ENCODE data around the gene HLA-DOB.

The HLA-DOB gene

GRCh38 chr6:32842690-32843089 lies 25.9 kb upstream of the HLA-DOB start:
- Histone ChIP-seq H3K27ac (ENCODE audit: low read depth, low read length) (no peak overlapping the region), H3K36me3 (ENCODE audit: insufficient read depth, low read length) (peaks cover 49% of the 10 kb centered on the region), H3K9ac (ENCODE audit: low read length) (no peak overlapping the region), H3K4me1 (ENCODE audit: insufficient read depth, low read length) (peaks cover 25% of the 10 kb centered on the region), H3K27me3 (ENCODE audit: control insufficient read depth in 1 of 2, insufficient read depth in 2 of 2, low read length in 2 of 2) (no peaks in the 10 kb centered on the region), H3K9me3 (ENCODE audit: low read length) (no peaks in the 10 kb centered on the region), H3K4me3 (ENCODE audit: low read depth in 1 of 2, low read length in 2 of 2) (peak overlapping the region in 1 of 2 donors; percentile 96)

- Histone ChIP-seq H3K9me3 (ENCODE audit: low read length) (no peaks in the 10 kb centered on the region), H3K4me1 (ENCODE audit: insufficient read depth, low read length) (peaks cover 31% of the 10 kb centered on the region), H3K4me3 (ENCODE audit: low read depth in 1 of 2, low read length in 2 of 2) (no peak overlapping the region), H3K9ac (ENCODE audit: low read length) (no peak overlapping the region), H3K36me3 (ENCODE audit: insufficient read depth, low read length) (peaks cover 43% of the 10 kb centered on the region), H3K27me3 (ENCODE audit: control insufficient read depth in 1 of 2, insufficient read depth in 2 of 2, low read length in 2 of 2) (no peaks in the 10 kb centered on the region), H3K27ac (ENCODE audit: low read depth, low read length) (no peak overlapping the region)
Observed at GRCh38 chr6:32842021-32842650, 25.3 kb upstream of the HLA-DOB start.

- Histone ChIP-seq H3K27me3 (ENCODE audit: control insufficient read depth in 1 of 2, insufficient read depth in 2 of 2, low read length in 2 of 2) (no peaks in the 10 kb centered on the region), H3K9me3 (ENCODE audit: low read length) (no peaks in the 10 kb centered on the region), H3K9ac (ENCODE audit: low read length) (no peak overlapping the region), H3K27ac (ENCODE audit: low read depth, low read length) (no peak overlapping the region), H3K4me3 (ENCODE audit: low read depth in 1 of 2, low read length in 2 of 2) (no peak overlapping the region), H3K36me3 (ENCODE audit: insufficient read depth, low read length) (peaks cover 30% of the 10 kb centered on the region), H3K4me1 (ENCODE audit: insufficient read depth, low read length) (peaks cover 29% of the 10 kb centered on the region)
Observed at GRCh38 chr6:32840604-32841246, 23.9 kb upstream of the HLA-DOB start.

GRCh38 chr6:32839356-32839755 lies 22.6 kb upstream of the HLA-DOB start:
- H3K27ac ChIP-seq (ENCODE audit: low read depth, low read length) = peak overlapping the region; percentile 80
- no peaks in the 10 kb centered on the region for H3K9me3 ChIP-seq (ENCODE audit: low read length)
- peaks cover 37% of the 10 kb centered on the region for H3K36me3 ChIP-seq (ENCODE audit: insufficient read depth, low read length)
- H3K27me3 ChIP-seq (ENCODE audit: control insufficient read depth in 1 of 2, insufficient read depth in 2 of 2, low read length in 2 of 2) = no peaks in the 10 kb centered on the region
- H3K4me3 ChIP-seq (ENCODE audit: low read depth in 1 of 2, low read length in 2 of 2) = no peak overlapping the region
- no peak overlapping the region for H3K9ac ChIP-seq (ENCODE audit: low read length)
- H3K4me1 ChIP-seq (ENCODE audit: insufficient read depth, low read length) = peaks cover 20% of the 10 kb centered on the region

- H3K9me3 ChIP-seq (ENCODE audit: low read length) = no peaks in the 10 kb centered on the region
- H3K27ac ChIP-seq (ENCODE audit: low read depth, low read length) = peak within 1 kb of the TSS; percentile 80
- H3K4me3 ChIP-seq (ENCODE audit: low read depth in 1 of 2, low read length in 2 of 2) = peak within 1 kb of the TSS; percentile 43 to 80
- peaks cover 37% of the 10 kb centered on the region for H3K36me3 ChIP-seq (ENCODE audit: insufficient read depth, low read length)
- H3K4me1 ChIP-seq (ENCODE audit: insufficient read depth, low read length) = peaks cover 20% of the 10 kb centered on the region
- H3K9ac ChIP-seq (ENCODE audit: low read length) = peak within 1 kb of the TSS; percentile 75
- no peaks in the 10 kb centered on the region for H3K27me3 ChIP-seq (ENCODE audit: control insufficient read depth in 1 of 2, insufficient read depth in 2 of 2, low read length in 2 of 2)
Observed at GRCh38 chr6:32838114-32838958, 21.5 kb upstream of the HLA-DOB start, which contains the start of gene TAP2. Gene TAP2 (minus strand): TSS chr6:32838739. CDS start chr6:32838233, 506 bp downstream.

GRCh38 chr6:32837651-32838113 lies 20.9 kb upstream of the HLA-DOB start:
- Histone ChIP-seq H3K36me3 (ENCODE audit: insufficient read depth, low read length) (peaks cover 38% of the 10 kb centered on the region), H3K4me1 (ENCODE audit: insufficient read depth, low read length) (peaks cover 17% of the 10 kb centered on the region)

GRCh38 chr6:32836873-32837272 lies 20.1 kb upstream of the HLA-DOB start:
- H3K27ac ChIP-seq (ENCODE audit: low read depth, low read length) = no peak overlapping the region
- no peaks in the 10 kb centered on the region for H3K27me3 ChIP-seq (ENCODE audit: control insufficient read depth in 1 of 2, insufficient read depth in 2 of 2, low read length in 2 of 2)
- H3K4me3 ChIP-seq (ENCODE audit: low read depth in 1 of 2, low read length in 2 of 2) = no peak overlapping the region
- H3K9me3 ChIP-seq (ENCODE audit: low read length) = no peaks in the 10 kb centered on the region
- H3K9ac ChIP-seq (ENCODE audit: low read length) = no peak overlapping the region
- H3K36me3 ChIP-seq (ENCODE audit: insufficient read depth, low read length) = peaks cover 38% of the 10 kb centered on the region
- H3K4me1 ChIP-seq (ENCODE audit: insufficient read depth, low read length) = peaks cover 9% of the 10 kb centered on the region

More at GRCh38 chr6:32837651-32838113, 20.9 kb upstream of the HLA-DOB start:
- no peaks in the 10 kb centered on the region for H3K27me3 ChIP-seq (ENCODE audit: control insufficient read depth in 1 of 2, insufficient read depth in 2 of 2, low read length in 2 of 2)
- peak overlapping the region; percentile 43 to 80 for H3K4me3 ChIP-seq (ENCODE audit: low read depth in 1 of 2, low read length in 2 of 2)
- H3K27ac ChIP-seq (ENCODE audit: low read depth, low read length) = peak overlapping the region; percentile 80
- no peaks in the 10 kb centered on the region for H3K9me3 ChIP-seq (ENCODE audit: low read length)
- peak overlapping the region; percentile 75 for H3K9ac ChIP-seq (ENCODE audit: low read length)

- Histone ChIP-seq H3K9ac (ENCODE audit: low read length) (no peak overlapping the region), H3K27me3 (ENCODE audit: control insufficient read depth in 1 of 2, insufficient read depth in 2 of 2, low read length in 2 of 2) (no peaks in the 10 kb centered on the region), H3K27ac (ENCODE audit: low read depth, low read length) (no peak overlapping the region), H3K4me1 (ENCODE audit: insufficient read depth, low read length) (peaks cover 9% of the 10 kb centered on the region), H3K36me3 (ENCODE audit: insufficient read depth, low read length) (peaks cover 38% of the 10 kb centered on the region), H3K4me3 (ENCODE audit: low read depth in 1 of 2, low read length in 2 of 2) (no peak overlapping the region), H3K9me3 (ENCODE audit: low read length) (no peaks in the 10 kb centered on the region)
Observed at GRCh38 chr6:32835167-32835893, 18.5 kb upstream of the HLA-DOB start.

GRCh38 chr6:32833664-32834063 lies 16.9 kb upstream of the HLA-DOB start:
- Histone ChIP-seq H3K27ac (ENCODE audit: low read depth, low read length) (no peak overlapping the region), H3K27me3 (ENCODE audit: control insufficient read depth in 1 of 2, insufficient read depth in 2 of 2, low read length in 2 of 2) (no peaks in the 10 kb centered on the region), H3K4me1 (ENCODE audit: insufficient read depth, low read length) (peaks cover 9% of the 10 kb centered on the region), H3K9me3 (ENCODE audit: low read length) (no peaks in the 10 kb centered on the region), H3K9ac (ENCODE audit: low read length) (no peak overlapping the region), H3K4me3 (ENCODE audit: low read depth in 1 of 2, low read length in 2 of 2) (no peak overlapping the region), H3K36me3 (ENCODE audit: insufficient read depth, low read length) (peaks cover 53% of the 10 kb centered on the region)

GRCh38 chr6:32832535-32832934 lies 15.7 kb upstream of the HLA-DOB start:
- peaks cover 61% of the 10 kb centered on the region for H3K36me3 ChIP-seq (ENCODE audit: insufficient read depth, low read length)
- peaks cover 5% of the 10 kb centered on the region for H3K4me1 ChIP-seq (ENCODE audit: insufficient read depth, low read length)
- no peak overlapping the region for H3K9ac ChIP-seq (ENCODE audit: low read length)
- no peak overlapping the region for H3K27ac ChIP-seq (ENCODE audit: low read depth, low read length)
- H3K27me3 ChIP-seq (ENCODE audit: control insufficient read depth in 1 of 2, insufficient read depth in 2 of 2, low read length in 2 of 2) = no peaks in the 10 kb centered on the region
- H3K9me3 ChIP-seq (ENCODE audit: low read length) = no peaks in the 10 kb centered on the region
- no peak overlapping the region for H3K4me3 ChIP-seq (ENCODE audit: low read depth in 1 of 2, low read length in 2 of 2)

- Histone ChIP-seq H3K9ac (ENCODE audit: low read length) (no peak overlapping the region), H3K27me3 (ENCODE audit: control insufficient read depth in 1 of 2, insufficient read depth in 2 of 2, low read length in 2 of 2) (no peaks in the 10 kb centered on the region), H3K4me3 (ENCODE audit: low read depth in 1 of 2, low read length in 2 of 2) (no peak overlapping the region), H3K9me3 (ENCODE audit: low read length) (no peaks in the 10 kb centered on the region), H3K27ac (ENCODE audit: low read depth, low read length) (no peak overlapping the region), H3K36me3 (ENCODE audit: insufficient read depth, low read length) (peaks cover 62% of the 10 kb centered on the region), H3K4me1 (ENCODE audit: insufficient read depth, low read length) (peaks cover 1% of the 10 kb centered on the region)
Observed at GRCh38 chr6:32830936-32831335, 14.1 kb upstream of the HLA-DOB start.
